MG63 (cell line): Measurements from ENCODE around the gene ASB18. TPM values are rescaled to one million over a fixed set of nuclear protein-coding genes. Genes with fewer than 3 reads are reported as not detected.
A peak's percentile ranks its signal among the peaks of the same experiment; 100 is the strongest.

Experiments
- DNase-seq: peaks from one replicate; pipeline ENCODE4 v3.0.0-alpha.2; 2020
- H3K27me3 ChIP-seq: fragments of 250-450 bp; sonication (Bioruptor Pico); 2 replicates; pipeline ENCODE4 v1.5.1; 2020; ENCODE audit warnings: mild to moderate bottlenecking, moderate library complexity
- H3K36me3 ChIP-seq: fragments of 250-450 bp; sonication (Bioruptor Pico); 2 replicates; pipeline ENCODE4 v1.5.1; 2020; ENCODE audit warnings: mild to moderate bottlenecking, moderate library complexity
- H3K4me3 ChIP-seq: fragments of 250-450 bp; sonication (Bioruptor Pico); 2 replicates; pipeline ENCODE4 v1.5.1; 2020; ENCODE audit warnings: mild to moderate bottlenecking, moderate library complexity
- H3K9me3 ChIP-seq: fragments of 250-450 bp; sonication (Bioruptor Pico); 2 replicates; pipeline ENCODE4 v1.5.1; 2020; ENCODE audit warnings: mild to moderate bottlenecking, moderate library complexity
- total RNA-seq: library from RNA; depleted of rRNA; stranded (reverse); fragments of >200 nt; shearing (Covaris generic); gene quantifications from 2 replicates; pipeline ENCODE4 v1.2.3, GENCODE V29; 2014; ENCODE audit warnings: low replicate concordance

The ASB18 gene
- total RNA-seq, 1 experiment from 2014 or later = not detected

DNA sequence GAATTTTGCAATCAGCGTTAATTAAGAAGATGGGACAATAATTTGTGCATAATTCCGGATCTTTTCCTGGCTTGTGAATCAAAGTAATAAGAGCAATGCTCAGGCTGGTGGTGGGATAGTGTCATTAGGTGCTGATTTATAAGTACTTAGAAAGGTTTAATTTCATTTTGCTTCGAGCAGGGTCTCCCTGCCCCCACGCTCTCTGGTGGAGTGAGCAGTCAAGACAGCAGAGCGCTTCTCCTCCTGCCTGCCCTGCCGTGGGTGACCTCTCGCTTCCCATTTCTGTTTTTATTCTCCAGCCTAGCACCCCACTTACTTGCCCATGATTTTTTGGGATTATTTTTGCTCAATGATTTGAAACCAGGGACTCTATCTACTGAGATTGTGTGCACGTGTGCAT lies 7.1 kb downstream of the ASB18 start:
- Histone ChIP-seq H3K27me3 (no peaks in the 10 kb centered on the region; the same call in 1 of the 2 replicates), H3K36me3 (no peaks in the 10 kb centered on the region), H3K9me3 (peaks cover 7% of the 10 kb centered on the region; the same call in 1 of the 2 replicates), H3K4me3 (no peak overlapping the region)
- no peak for DNase-seq

DNA sequence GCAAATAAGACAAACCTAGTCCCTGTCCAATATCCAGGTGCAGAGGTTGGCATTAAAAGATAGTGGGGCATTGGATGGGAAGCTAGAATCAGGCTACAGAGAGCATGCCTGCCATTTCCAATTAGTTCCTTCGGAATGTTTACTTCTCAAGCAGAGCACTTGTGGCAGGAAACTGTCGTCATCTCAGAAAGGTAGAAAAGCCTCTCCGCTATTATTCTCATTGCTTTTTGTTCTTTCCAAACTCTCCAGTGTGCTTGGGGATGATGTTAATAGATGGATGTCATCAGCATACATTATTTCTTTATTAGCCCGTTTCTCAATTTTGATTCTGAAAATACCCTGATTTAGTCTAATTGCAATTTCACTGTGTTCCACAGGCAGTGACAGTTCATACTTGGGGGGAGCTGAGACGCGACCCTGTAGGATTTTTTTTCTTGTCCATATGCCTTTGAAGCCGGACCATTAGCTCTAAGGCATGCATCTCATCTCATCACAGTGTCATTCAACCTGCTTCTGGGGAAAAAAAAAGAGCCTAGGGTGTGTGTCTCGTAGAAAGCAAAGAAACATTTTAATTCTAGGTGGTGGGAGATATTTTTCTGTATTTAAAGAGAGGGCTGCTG lies 7.7 kb downstream of the ASB18 start:
- H3K27me3 ChIP-seq = no peaks in the 10 kb centered on the region; the same call in 1 of the 2 replicates
- 0 out of 2 replicates have a peak, but pooled peaks cover 3% of the 10 kb centered on the region for H3K9me3 ChIP-seq
- no peaks in the 10 kb centered on the region for H3K36me3 ChIP-seq
- DNase-seq = no peak
- no peak overlapping the region for H3K4me3 ChIP-seq

DNA sequence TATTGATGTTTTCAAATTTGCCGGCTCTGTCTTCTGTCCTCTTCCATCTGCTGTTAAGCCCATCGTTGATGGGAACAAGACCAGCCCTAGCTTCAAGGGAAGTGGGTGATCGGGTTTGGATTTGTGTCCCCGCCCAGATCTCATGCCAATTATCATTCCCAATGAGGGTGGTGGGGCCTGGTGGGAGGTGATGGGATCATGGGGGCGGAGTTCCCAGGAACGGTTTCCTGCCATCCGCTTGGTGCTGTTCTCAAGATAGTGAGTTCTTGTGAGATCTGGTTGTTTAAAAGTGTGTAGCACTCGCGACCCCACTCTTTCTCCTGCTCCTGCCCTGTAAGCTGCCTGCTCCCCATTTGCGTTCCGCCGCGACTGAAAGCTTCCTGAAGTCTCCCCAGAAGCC lies 9.5 kb downstream of the ASB18 start:
- DNase-seq = no peak

DNA sequence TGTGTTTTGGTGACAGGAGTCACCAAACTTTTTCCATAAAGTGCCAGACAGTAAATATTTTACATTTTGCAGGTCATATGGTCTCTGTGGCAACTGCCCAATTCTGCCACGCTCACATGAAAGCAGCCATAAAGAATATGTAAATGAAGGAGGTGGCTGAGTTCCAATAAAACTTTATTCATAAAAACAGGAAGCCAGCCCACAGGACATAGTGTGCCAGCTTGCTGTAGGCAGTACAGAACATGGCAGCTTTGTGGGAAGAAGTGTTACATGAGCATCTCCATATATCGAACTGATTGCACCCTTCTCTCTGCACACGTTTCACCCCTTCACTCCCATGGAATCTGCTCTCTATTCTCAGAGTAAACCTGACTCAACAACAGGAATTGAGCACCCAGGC lies 10.2 kb downstream of the ASB18 start:
- no peaks in the 10 kb centered on the region for H3K9me3 ChIP-seq
- no peaks in the 10 kb centered on the region for H3K36me3 ChIP-seq
- H3K4me3 ChIP-seq = no peak overlapping the region

More for the DNA sequence above, 9.5 kb downstream of the ASB18 start:
- Histone ChIP-seq H3K27me3 (no peaks in the 10 kb centered on the region; the same call in 1 of the 2 replicates), H3K36me3 (no peaks in the 10 kb centered on the region), H3K9me3 (no peaks in the 10 kb centered on the region), H3K4me3 (no peak overlapping the region)

DNA sequence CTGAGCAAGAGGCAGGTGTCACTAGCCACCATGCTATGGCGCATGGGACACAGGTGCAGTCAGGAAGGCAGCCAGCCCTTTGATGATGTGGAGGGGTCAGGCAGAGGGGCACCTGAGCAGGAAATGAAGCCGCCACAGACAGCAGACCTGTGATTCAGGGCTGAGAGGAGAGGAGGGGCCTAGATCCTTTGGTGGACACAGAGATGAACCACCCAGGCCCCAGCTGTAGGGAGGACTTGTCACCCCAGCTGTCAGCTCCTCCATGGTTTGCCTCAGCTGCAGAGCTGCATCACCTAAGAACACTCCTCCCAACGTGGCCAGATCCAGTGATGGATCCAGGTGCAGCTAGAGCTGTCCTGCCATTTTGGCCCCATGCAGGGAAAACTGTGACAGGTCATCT lies 11.6 kb downstream of the ASB18 start:
- H3K4me3 ChIP-seq = no peak overlapping the region
- DNase-seq = no peak
- H3K27me3 ChIP-seq = no peaks in the 10 kb centered on the region; the same call in 1 of the 2 replicates
- no peaks in the 10 kb centered on the region for H3K9me3 ChIP-seq
- H3K36me3 ChIP-seq = no peaks in the 10 kb centered on the region

More for the DNA sequence above, 10.2 kb downstream of the ASB18 start:
- no peak for DNase-seq
- H3K27me3 ChIP-seq = no peaks in the 10 kb centered on the region; the same call in 1 of the 2 replicates

DNA sequence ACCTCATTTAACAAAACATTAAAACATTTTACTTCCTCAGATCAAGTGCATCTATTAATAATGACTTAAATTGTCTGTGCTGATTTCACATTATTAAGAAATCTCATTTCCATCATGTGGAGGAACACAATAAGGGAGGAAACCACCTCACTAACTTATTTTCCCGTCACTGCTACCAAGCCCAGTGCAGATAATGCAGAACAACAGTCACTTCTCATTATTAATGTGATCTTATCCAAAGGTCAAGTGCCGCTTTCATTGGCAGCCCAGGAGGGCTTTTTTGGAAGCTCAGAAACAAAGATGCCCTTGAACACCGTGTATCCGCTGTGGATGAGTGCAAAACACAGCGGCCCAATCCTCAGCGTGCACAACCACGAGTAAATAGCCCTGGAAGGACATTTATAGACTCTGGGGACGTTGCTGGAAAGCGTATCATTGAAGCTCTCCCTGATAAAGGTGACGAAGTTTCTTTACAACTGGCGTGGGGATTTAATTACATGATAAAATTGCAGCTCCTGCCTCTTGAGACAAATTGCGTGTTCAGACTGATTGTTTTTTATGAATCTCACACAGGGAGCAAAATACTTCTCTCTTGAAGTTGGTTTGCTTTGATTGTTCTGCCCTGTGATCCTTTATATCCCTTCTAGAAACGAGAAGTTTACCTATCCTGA lies 13.2 kb downstream of the ASB18 start:
- no peak for DNase-seq
- Histone ChIP-seq H3K36me3 (no peaks in the 10 kb centered on the region), H3K9me3 (no peaks in the 10 kb centered on the region), H3K4me3 (no peak overlapping the region), H3K27me3 (no peaks in the 10 kb centered on the region; the same call in 1 of the 2 replicates)

DNA sequence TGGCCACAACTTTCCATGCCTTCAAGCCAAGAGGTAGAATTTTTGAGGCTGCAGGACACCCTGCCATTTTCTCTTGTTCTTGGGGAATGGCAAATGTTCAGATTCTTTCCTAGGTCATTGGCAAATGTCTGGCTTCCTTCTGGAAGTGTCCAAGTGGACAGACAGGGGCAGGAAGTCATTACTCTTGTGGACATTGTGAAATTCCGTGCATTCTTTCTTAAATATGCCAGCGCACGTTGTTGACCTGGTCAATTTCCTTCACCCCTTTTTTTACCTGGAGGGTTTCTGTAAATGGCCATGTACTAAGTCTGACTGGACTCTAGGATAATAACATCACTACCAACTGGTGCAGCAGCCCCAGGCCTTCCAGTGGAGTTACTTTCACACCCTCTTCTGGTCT lies 13.9 kb downstream of the ASB18 start:
- H3K36me3 ChIP-seq = no peaks in the 10 kb centered on the region
- no peak for DNase-seq
- no peaks in the 10 kb centered on the region for H3K9me3 ChIP-seq
- no peak overlapping the region for H3K4me3 ChIP-seq
- H3K27me3 ChIP-seq = no peaks in the 10 kb centered on the region; the same call in 1 of the 2 replicates

DNA sequence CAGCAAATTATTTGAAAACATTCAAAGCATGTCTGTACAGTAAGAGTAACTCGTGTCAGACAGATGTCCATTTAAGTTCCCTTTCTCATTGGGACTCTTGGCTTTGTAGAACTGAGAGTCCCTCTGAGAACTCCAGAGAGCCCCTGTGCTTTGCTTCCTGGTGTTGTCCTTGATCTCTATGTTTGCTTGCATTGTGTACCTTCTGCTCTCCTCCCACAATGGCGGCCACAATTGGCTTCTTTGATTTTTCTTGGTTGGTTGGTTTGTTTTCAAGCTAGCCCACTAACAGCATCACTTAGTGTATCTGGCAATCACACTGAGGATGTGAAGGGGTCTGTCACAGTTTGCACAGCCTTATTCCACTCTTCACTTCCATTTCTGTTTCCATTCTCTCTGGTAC lies 15.1 kb downstream of the ASB18 start:
- Histone ChIP-seq H3K27me3 (no peaks in the 10 kb centered on the region; the same call in 1 of the 2 replicates), H3K4me3 (no peak overlapping the region), H3K9me3 (no peaks in the 10 kb centered on the region), H3K36me3 (no peaks in the 10 kb centered on the region)
- no peak for DNase-seq

DNA sequence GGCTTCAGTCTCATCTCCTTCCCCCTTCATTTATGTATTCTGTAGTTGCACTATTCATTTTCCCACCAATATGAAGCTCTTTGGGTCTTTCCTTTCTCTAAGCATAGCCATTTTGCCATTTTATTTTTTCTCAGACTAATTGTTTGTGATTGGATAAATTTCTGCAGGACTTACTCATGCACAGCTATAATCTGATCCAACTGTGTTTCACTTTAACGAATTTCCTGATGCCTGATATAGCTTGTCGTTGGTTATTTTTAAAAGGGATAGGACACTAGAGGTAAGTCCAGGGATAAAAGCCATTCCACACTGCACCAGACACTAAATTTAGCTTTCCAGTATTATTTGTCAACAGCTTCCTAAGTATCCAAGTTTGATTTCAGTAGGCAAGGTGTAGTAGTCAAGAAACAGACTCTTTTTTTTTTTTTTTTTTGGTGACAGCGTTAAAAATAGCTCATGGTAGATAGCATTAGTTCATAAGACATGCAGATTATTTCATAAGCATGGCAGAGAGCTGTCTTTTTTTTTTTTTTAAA lies 17.4 kb downstream of the ASB18 start:
- no peaks in the 10 kb centered on the region for H3K36me3 ChIP-seq
- no peaks in the 10 kb centered on the region for H3K9me3 ChIP-seq
- no peak overlapping the region for H3K4me3 ChIP-seq
- no peaks in the 10 kb centered on the region; the same call in 1 of the 2 replicates for H3K27me3 ChIP-seq
- no peak for DNase-seq

DNA sequence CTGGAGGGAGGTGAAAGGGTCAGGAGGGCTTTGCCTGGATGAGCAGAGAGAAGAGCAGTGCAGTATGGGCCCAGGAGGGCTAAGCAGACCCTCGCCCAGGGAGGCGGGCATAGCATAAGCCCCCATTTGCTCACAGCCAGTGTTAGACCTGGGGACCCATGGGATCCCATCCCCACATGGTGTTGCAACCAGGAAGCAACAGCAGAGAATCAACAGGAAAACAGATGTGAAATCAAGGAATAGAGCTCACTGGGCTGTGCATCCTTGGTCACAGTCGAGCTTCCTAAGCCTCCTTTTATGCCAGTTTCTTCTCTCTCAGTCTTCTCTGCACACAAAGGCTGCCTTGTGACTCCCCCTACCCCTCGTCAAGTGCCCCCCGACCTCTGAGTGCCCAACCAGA lies 19.9 kb downstream of the ASB18 start:
- Histone ChIP-seq H3K27me3 (peaks cover 4% of the 10 kb centered on the region; the same call in 1 of the 2 replicates), H3K4me3 (no peak overlapping the region), H3K36me3 (no peaks in the 10 kb centered on the region), H3K9me3 (no peaks in the 10 kb centered on the region)
- no peak for DNase-seq

DNA sequence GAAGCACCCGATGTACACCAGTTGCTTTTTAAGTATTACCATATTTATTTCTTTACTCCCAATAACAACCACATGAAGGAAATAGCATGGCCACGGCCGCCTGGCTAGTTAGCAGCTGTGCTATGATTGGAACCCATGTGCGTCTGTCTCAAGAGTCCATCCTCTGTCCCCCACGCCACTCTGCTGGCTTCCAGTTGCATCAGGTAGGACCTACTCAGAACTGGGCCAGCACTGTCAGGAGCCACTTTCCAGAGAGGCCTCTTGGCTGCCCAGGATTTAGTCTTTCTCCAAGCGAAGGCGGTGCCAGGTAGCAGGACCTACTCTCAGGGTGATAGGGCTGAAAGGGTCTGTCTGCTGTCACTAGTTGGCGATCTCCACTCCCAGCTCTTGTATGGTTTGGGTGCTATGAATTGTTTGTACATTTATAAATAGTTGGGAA lies 22.1 kb downstream of the ASB18 start:
- Histone ChIP-seq H3K9me3 (no peaks in the 10 kb centered on the region), H3K36me3 (no peaks in the 10 kb centered on the region), H3K27me3 (peaks cover 4% of the 10 kb centered on the region; the same call in 1 of the 2 replicates), H3K4me3 (no peak overlapping the region)
- no peak for DNase-seq

DNA sequence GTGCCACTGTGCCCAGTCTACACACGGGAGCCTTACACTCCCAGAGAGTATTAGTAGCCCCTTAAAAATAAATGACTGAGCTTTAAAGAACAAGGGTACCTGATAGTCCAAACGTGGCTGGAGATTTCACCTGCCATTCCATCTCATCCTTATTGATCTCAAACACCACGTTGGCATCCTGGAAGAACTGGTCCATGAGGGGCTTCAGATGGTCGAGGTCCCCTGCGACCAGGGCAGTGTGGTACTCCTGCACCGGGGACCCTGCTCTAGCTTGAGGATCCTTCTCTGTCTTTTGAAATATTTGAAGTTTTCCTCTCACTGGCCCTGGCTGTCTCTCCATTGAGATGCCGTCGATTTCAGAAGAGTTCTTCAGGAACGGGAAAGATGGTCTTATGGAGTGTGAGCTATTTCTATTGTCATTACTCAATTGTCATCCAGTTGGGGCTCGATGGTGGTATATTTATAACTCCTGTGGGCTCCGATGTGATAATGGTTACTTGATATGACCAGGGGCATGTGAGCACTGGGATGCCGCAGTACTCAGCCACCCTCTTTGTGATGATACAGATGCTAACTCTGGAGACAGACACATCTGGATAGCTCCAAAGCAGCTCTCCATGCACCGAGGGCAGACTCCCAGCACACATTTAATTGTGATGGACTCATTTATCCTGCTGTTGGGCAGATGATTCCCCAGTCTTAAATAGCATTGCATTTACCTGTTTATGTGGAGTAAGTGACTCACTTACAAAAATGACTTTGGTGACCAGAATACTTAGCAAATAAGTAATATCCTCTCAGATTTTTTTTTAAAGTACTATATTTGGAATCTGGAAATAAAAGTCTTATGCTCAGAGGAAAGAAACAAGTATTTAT lies 22.8 kb downstream of the ASB18 start:
- DNase-seq = no peak
- Histone ChIP-seq H3K9me3 (no peaks in the 10 kb centered on the region), H3K36me3 (no peaks in the 10 kb centered on the region), H3K4me3 (no peak overlapping the region), H3K27me3 (peaks cover 10% of the 10 kb centered on the region; the same call in 1 of the 2 replicates)

DNA sequence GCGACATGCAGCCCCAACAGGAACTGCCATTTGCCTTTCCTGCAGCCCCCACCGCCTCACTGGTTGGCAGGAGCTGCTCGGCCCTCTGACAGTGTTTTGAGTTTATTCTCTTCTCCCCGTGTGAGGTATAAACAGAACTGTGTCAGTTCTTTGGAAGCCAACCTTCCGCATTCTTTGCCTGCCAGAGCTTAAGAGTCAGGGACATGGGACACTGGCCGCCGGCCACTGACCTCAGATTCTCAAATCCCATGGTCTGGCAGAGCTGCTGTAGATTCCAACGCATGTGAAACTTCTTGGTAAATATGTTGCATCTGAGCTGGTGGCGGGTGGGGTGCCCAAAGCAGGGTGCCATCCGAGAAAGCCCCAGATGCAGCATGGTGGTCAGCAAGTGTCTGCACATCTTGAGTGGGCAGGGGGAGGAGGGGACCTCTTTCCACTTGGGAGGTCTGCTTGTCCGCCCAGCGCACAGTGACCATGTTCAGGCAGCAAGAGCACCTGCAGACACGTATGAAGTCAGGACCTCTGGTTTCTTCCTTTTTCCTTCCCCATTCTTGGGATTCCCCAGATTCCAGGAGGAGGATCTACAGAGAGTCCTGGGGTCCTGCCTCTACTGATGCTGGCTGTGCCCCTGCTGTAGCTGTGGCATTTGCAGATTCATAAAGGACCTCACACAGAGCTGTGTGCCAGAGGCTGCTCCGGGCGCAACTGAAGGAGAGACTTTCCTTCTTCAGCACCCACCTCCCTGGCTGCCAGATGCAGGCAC lies 23.8 kb downstream of the ASB18 start:
- peak; percentile 68 for DNase-seq
- no peaks in the 10 kb centered on the region for H3K9me3 ChIP-seq
- H3K27me3 ChIP-seq = peaks cover 16% of the 10 kb centered on the region
- no peak overlapping the region for H3K4me3 ChIP-seq
- no peaks in the 10 kb centered on the region for H3K36me3 ChIP-seq

DNA sequence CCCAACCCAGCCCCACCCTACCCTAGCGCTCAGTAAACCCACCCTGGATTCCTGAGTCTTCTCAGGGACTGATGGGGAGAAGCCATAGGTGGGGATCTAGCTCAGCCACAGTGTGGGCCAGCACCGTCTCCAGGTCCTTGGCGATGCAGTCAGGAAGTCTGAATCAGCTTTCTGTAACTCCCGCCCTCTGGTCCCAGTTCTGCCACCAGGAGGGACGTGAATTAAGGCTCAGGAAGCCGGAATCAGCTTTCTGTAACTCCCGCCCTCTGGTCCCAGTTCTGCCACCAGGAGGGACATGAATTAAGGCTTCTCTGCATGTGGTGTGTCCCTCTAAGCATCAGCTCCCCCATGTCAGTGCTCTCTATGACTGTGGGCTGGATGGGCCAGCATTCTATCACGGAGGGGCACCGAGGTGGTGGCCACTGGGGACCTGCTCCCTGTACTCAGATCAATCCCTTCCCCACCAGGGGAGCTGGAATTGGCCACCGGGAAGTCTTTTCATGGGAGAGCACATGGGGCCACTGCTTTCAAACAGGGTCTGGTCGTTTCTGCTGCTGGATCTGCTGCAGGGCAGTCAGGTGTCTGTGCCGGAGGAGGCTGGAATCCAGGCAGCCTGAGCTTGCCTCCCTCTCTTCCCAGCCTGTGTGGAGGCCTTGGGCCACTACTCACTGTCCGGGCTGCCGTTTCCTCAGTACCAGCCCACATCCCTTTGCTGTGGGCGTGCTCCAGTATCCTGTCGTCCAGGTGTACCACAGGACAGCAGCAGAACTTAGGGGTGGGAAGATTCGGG lies 24.7 kb downstream of the ASB18 start:
- no peak for DNase-seq
- Histone ChIP-seq H3K4me3 (no peak overlapping the region), H3K9me3 (no peaks in the 10 kb centered on the region), H3K27me3 (peaks cover 21% of the 10 kb centered on the region), H3K36me3 (no peaks in the 10 kb centered on the region)

DNA sequence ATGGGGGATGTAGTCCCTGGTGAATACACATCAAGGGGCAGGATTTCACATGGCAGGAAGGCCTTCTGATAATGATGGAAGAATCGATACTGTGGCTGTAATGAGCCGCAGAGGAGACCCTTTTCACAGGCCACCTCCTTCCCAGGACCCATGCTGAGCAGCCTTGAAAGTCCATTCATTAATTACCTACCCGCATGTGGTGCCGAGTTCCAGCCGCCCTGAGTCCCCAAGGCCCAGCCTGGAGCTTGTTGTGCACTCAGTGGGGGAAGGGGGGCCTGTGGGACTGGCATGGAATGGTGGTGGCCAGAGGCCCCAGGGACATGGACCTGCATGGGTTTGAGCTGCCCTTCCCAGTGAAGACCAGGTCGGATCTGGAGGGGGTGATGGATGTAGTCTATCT lies 25.5 kb downstream of the ASB18 start:
- no peak for DNase-seq
- peaks cover 21% of the 10 kb centered on the region for H3K27me3 ChIP-seq
- H3K9me3 ChIP-seq = no peaks in the 10 kb centered on the region; the same call in 1 of the 2 replicates
- H3K36me3 ChIP-seq = no peaks in the 10 kb centered on the region
- H3K4me3 ChIP-seq = no peak overlapping the region
